ENCODE results near the gene ZCCHC2.

ZCCHC2 gene

DNA sequence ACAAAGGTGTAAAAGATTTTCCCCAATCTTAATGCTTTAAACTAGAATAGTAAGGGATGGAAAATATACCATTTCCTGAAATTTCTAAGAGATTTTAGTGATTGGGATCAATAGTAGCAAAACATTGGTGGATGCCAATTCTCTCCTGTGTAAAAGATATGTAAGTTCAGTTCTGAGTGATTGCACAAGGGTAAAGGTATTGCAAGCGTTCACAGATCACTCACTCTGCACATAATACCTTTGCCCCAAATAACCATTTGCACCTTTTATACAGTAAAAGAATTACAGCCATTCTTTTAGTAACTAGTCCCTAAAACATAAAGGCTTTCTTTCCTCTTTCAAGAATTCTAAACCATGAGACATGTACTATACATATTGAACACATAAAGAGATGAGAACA is 13.0 kb upstream of the ZCCHC2 start:
- H3K79me2 ChIP-seq (ENCODE audit: insufficient read depth, low read length), result no peaks in the 10 kb centered on the region
- no peak overlapping the region for H3K27ac ChIP-seq (ENCODE audit: low read depth, low read length, poor library complexity, severe bottlenecking)
- no peaks in the 10 kb centered on the region; the same call in 1 of the 2 replicates for H3K36me3 ChIP-seq (ENCODE audit: insufficient read depth, low read length)
- H2AFZ ChIP-seq (ENCODE audit: low read length), result no peak overlapping the region
- H3K4me1 ChIP-seq (ENCODE audit: insufficient read depth, low read length, severe bottlenecking), result peaks cover 18% of the 10 kb centered on the region
- no peak overlapping the region for H3K9ac ChIP-seq (ENCODE audit: low read length)
- H3F3A ChIP-seq (ENCODE audit: insufficient read depth, low read length), result no peaks in the 10 kb centered on the region
- no peak overlapping the region for H3K4me3 ChIP-seq (ENCODE audit: low read depth, low read length, poor library complexity, severe bottlenecking)
- no peaks in the 10 kb centered on the region for H3K27me3 ChIP-seq (ENCODE audit: insufficient read depth, low read length)
- TF ChIP-seq, protein P1, sequence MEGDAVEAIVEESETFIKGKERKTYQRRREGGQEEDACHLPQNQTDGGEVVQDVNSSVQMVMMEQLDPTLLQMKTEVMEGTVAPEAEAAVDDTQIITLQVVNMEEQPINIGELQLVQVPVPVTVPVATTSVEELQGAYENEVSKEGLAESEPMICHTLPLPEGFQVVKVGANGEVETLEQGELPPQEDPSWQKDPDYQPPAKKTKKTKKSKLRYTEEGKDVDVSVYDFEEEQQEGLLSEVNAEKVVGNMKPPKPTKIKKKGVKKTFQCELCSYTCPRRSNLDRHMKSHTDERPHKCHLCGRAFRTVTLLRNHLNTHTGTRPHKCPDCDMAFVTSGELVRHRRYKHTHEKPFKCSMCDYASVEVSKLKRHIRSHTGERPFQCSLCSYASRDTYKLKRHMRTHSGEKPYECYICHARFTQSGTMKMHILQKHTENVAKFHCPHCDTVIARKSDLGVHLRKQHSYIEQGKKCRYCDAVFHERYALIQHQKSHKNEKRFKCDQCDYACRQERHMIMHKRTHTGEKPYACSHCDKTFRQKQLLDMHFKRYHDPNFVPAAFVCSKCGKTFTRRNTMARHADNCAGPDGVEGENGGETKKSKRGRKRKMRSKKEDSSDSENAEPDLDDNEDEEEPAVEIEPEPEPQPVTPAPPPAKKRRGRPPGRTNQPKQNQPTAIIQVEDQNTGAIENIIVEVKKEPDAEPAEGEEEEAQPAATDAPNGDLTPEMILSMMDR (IDR thresholded peaks at IDR 0.05; ENCODE audit: low read length), result no peak
- no peak for TF ChIP-seq EZH2 (IDR thresholded peaks at IDR 0.05; ENCODE audit: borderline replicate concordance, low read length)
- no peaks in the 10 kb centered on the region for H4K20me1 ChIP-seq (ENCODE audit: insufficient read depth, low read length)
- H3K4me2 ChIP-seq (ENCODE audit: low read length), result no peak overlapping the region
- no peaks in the 10 kb centered on the region for H3K9me2 ChIP-seq (ENCODE audit: low read depth, low read length)
- H3K9me3 ChIP-seq (ENCODE audit: low read length), result peaks cover 18% of the 10 kb centered on the region

DNA sequence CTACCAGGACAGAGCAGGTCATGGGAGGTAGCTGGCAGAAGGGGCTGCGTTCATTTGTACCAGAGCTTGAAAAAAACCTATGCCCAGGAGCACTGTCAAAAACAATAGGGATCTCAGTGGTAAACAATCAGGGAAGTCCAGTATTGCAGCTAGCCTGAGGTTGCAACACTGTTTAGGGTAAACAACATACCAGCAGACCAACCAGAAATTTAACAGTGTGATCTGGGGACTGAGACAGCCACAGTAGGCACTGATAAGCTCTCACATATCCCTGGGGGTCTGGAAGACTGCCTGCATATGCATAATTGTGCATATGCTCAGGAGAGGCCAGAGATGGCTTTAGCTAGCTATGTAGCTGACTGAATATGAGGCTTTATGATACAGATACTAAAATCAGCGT is 12.0 kb upstream of the ZCCHC2 start:
- H3K9me2 ChIP-seq (ENCODE audit: low read depth, low read length), result no peaks in the 10 kb centered on the region
- TF ChIP-seq, protein P1 (IDR thresholded peaks at IDR 0.05; ENCODE audit: low read length), result no peak
- no peak for TF ChIP-seq EZH2 (IDR thresholded peaks at IDR 0.05; ENCODE audit: borderline replicate concordance, low read length)
- no peaks in the 10 kb centered on the region for H4K20me1 ChIP-seq (ENCODE audit: insufficient read depth, low read length)
- no peak overlapping the region for H3K27ac ChIP-seq (ENCODE audit: low read depth, low read length, poor library complexity, severe bottlenecking)
- no peak overlapping the region for H3K9ac ChIP-seq (ENCODE audit: low read length)
- no peaks in the 10 kb centered on the region for H3K27me3 ChIP-seq (ENCODE audit: insufficient read depth, low read length)
- no peaks in the 10 kb centered on the region for H3F3A ChIP-seq (ENCODE audit: insufficient read depth, low read length)
- no peak overlapping the region for H2AFZ ChIP-seq (ENCODE audit: low read length)
- H3K9me3 ChIP-seq (ENCODE audit: low read length), result peaks cover 19% of the 10 kb centered on the region
- peaks cover 11% of the 10 kb centered on the region for H3K4me1 ChIP-seq (ENCODE audit: insufficient read depth, low read length, severe bottlenecking)
- no peaks in the 10 kb centered on the region; the same call in 1 of the 2 replicates for H3K36me3 ChIP-seq (ENCODE audit: insufficient read depth, low read length)
- H3K79me2 ChIP-seq (ENCODE audit: insufficient read depth, low read length), result no peaks in the 10 kb centered on the region
- H3K4me3 ChIP-seq (ENCODE audit: low read depth, low read length, poor library complexity, severe bottlenecking), result no peak overlapping the region
- no peak overlapping the region for H3K4me2 ChIP-seq (ENCODE audit: low read length)

DNA sequence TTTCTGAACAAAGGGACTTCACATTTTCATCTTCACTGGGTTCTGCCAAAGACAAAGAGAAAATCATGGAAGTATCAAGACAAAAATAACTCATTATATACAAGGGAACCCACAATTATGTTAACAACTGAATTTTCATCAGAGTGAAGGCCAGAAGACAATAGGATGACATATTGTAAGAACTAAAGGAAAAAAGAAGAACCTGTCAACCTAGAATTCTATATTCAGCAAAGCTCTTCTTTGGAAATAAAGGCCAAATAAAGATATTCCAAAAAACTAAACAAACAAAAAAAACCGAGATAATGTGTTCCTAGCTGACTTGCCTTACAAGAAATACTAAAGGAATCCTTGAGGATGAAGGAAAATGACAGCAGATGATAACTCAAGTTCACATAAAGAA is 10.3 kb upstream of the ZCCHC2 start:
- Histone ChIP-seq H3K79me2 (ENCODE audit: insufficient read depth, low read length) (no peaks in the 10 kb centered on the region), H3K9ac (ENCODE audit: low read length) (no peak overlapping the region), H3K36me3 (ENCODE audit: insufficient read depth, low read length) (no peaks in the 10 kb centered on the region; the same call in 1 of the 2 replicates), H3K27me3 (ENCODE audit: insufficient read depth, low read length) (no peaks in the 10 kb centered on the region), H3K27ac (ENCODE audit: low read depth, low read length, poor library complexity, severe bottlenecking) (no peak overlapping the region), H3K9me2 (ENCODE audit: low read depth, low read length) (no peaks in the 10 kb centered on the region), H3K9me3 (ENCODE audit: low read length) (peaks cover 19% of the 10 kb centered on the region), H3K4me1 (ENCODE audit: insufficient read depth, low read length, severe bottlenecking) (no peaks in the 10 kb centered on the region), H3K4me2 (ENCODE audit: low read length) (no peak overlapping the region), H3K4me3 (ENCODE audit: low read depth, low read length, poor library complexity, severe bottlenecking) (no peak overlapping the region), H4K20me1 (ENCODE audit: insufficient read depth, low read length) (no peaks in the 10 kb centered on the region), H2AFZ (ENCODE audit: low read length) (no peak overlapping the region), H3F3A (ENCODE audit: insufficient read depth, low read length) (no peaks in the 10 kb centered on the region)
- TF ChIP-seq, protein P1 (IDR thresholded peaks at IDR 0.05; ENCODE audit: low read length), result no peak
- TF ChIP-seq EZH2 (IDR thresholded peaks at IDR 0.05; ENCODE audit: borderline replicate concordance, low read length), result no peak

Measured in OCI-LY1 (cell line).